IMR-90 (cell line): ENCODE data around the gene RUNX3. TPM values are rescaled to one million over a fixed set of nuclear protein-coding genes. Genes with fewer than 3 reads are reported as not detected.

Source experiments
- ATAC-seq: fragments of 200-7000 bp; cut with Tn5 transposase; 2 replicates; pipeline ENCODE4 v1.9.1; 2020; ENCODE audit warnings: low read depth, mild to moderate bottlenecking, moderate library complexity
- BruUV-seq: library from RNA; stranded (reverse); fragments of 400-500 nt; replicated peaks from 2 replicates; lab custom pipeline; 2021; lab: Mats Ljungman, UMichigan
- CTCF ChIA-PET: fragments of 300-600 bp; formaldehyde crosslinking; extraction: SDS; loops from one replicate; lab custom pipeline; 2021; ENCODE audit warnings: antibody characterized with exemption; lab: Yijun Ruan, JAX
- POLR2A ChIA-PET: fragments of 300-600 bp; sonication (Branson Sonifier 250); formaldehyde crosslinking; loops from one replicate; lab custom pipeline; 2022; ENCODE audit warnings: antibody characterized with exemption; ENCODE audit not compliant: unreplicated experiment; lab: Charles Lee
- DNase-seq: peaks from one replicate; pipeline ENCODE4 v3.0.0; 2013
- H2AFZ ChIP-seq: replicated peaks from 2 replicates; pipeline ENCODE3; 2013; ENCODE audit warnings: low read length, mild to moderate bottlenecking; ENCODE audit not compliant: poor library complexity
- H2AK5ac ChIP-seq: 2 replicates; pipeline ENCODE4 v1.6.1; 2013; ENCODE audit warnings: low read depth, low read length, inconsistent platforms
- H2AK9ac ChIP-seq: replicated peaks from 2 replicates; pipeline ENCODE3; 2013; ENCODE audit warnings: mild to moderate bottlenecking, low read depth, low read length, moderate library complexity; ENCODE audit not compliant: poor library complexity
- H2BK120ac ChIP-seq: 2 replicates; pipeline ENCODE4 v1.6.1; 2013; ENCODE audit warnings: low read depth, low read length, inconsistent platforms
- H2BK15ac ChIP-seq: 3 replicates; pipeline ENCODE4 v1.6.1; 2013; ENCODE audit warnings: low read depth, low read length, inconsistent platforms
- H2BK20ac ChIP-seq: 2 replicates; pipeline ENCODE4 v1.6.1; 2013; ENCODE audit warnings: low read depth, mild to moderate bottlenecking, inconsistent platforms, low read length, moderate library complexity
- H2BK5ac ChIP-seq: 2 replicates; pipeline ENCODE4 v1.6.1; 2013; ENCODE audit warnings: mild to moderate bottlenecking, low read depth, low read length, inconsistent platforms; ENCODE audit not compliant: poor library complexity, severe bottlenecking
- H3K14ac ChIP-seq: replicated peaks from 2 replicates; pipeline ENCODE4 v1.6.1; 2013; ENCODE audit warnings: low read depth, low read length, inconsistent platforms
- H3K18ac ChIP-seq: 2 replicates; pipeline ENCODE4 v1.6.1; 2013; ENCODE audit warnings: low read depth, low read length, control low read depth
- H3K23ac ChIP-seq: 2 replicates; pipeline ENCODE4 v1.6.1; 2013; ENCODE audit warnings: low read depth, low read length, inconsistent platforms
- H3K27ac ChIP-seq: 2 replicates; pipeline ENCODE4 v1.5.1; 2013; ENCODE audit warnings: mild to moderate bottlenecking, control low read depth, low read length; ENCODE audit not compliant: insufficient read depth
- H3K27me3 ChIP-seq: 2 replicates; pipeline ENCODE4 v1.6.1; 2013; ENCODE audit warnings: low read length; ENCODE audit not compliant: control insufficient read depth, insufficient read depth
- H3K36me3 ChIP-seq: 2 replicates; pipeline ENCODE4 v1.6.1; 2013; ENCODE audit warnings: low read length, mixed read lengths; ENCODE audit not compliant: control insufficient read depth, insufficient read depth
- H3K4ac ChIP-seq: 2 replicates; pipeline ENCODE4 v1.6.1; 2013; ENCODE audit warnings: low read depth, low read length, inconsistent platforms
- H3K4me1 ChIP-seq: 2 replicates; pipeline ENCODE4 v1.6.1; 2013; ENCODE audit warnings: low read length, mixed read lengths; ENCODE audit not compliant: control insufficient read depth, insufficient read depth
- H3K4me2 ChIP-seq: 2 replicates; pipeline ENCODE4 v1.6.1; 2013; ENCODE audit warnings: low read depth, mild to moderate bottlenecking, control low read depth, low read length, moderate library complexity
- H3K4me3 ChIP-seq: 2 replicates; pipeline ENCODE4 v1.5.1; 2013; ENCODE audit warnings: low read depth, mild to moderate bottlenecking, control low read depth, low read length, moderate library complexity; ENCODE audit not compliant: insufficient read depth
- H3K56ac ChIP-seq: 2 replicates; pipeline ENCODE4 v1.6.1; 2013; ENCODE audit warnings: low read length, inconsistent platforms; ENCODE audit not compliant: insufficient read depth; ENCODE audit errors: extremely low read depth
- H3K79me1 ChIP-seq, 2 experiments: 2 replicates each; pipeline ENCODE4 v1.6.1; 2013; ENCODE audit warnings: low read length in 2 of 2, inconsistent platforms in 1 of 2, low read depth in 1 of 2
- H3K9ac ChIP-seq: 2 replicates; pipeline ENCODE4 v1.6.1; 2013; ENCODE audit warnings: low read depth, low read length, control low read depth
- H3K9me1 ChIP-seq: 2 replicates; pipeline ENCODE4 v1.6.1; 2013; ENCODE audit warnings: low read length, inconsistent platforms; ENCODE audit not compliant: insufficient read depth
- H3K9me3 ChIP-seq: 2 replicates; pipeline ENCODE4 v1.6.1; 2013; ENCODE audit warnings: low read length; ENCODE audit not compliant: control insufficient read depth, insufficient read depth
- H4K20me1 ChIP-seq: 2 replicates; pipeline ENCODE4 v1.6.1; 2013; ENCODE audit warnings: low read length, inconsistent platforms; ENCODE audit not compliant: insufficient read depth
- H4K5ac ChIP-seq: 2 replicates; pipeline ENCODE4 v1.6.1; 2013; ENCODE audit warnings: mild to moderate bottlenecking, low read depth, low read length, control low read depth
- H4K8ac ChIP-seq, 2 experiments: 2 replicates each; pipeline ENCODE4 v1.6.1; 2013; ENCODE audit warnings: low read depth in 2 of 2, low read length in 2 of 2, control low read depth in 1 of 2, inconsistent platforms in 1 of 2
- H4K91ac ChIP-seq: 2 replicates; pipeline ENCODE4 v1.6.1; 2013; ENCODE audit warnings: low read depth, low read length, inconsistent platforms; ENCODE audit not compliant: insufficient read depth
- BHLHE40 ChIP-seq: fragments of 150-350 bp; IDR thresholded peaks from 2 replicates; pipeline ENCODE4 v1.6.1; 2016; ENCODE audit warnings: mild to moderate bottlenecking, low read depth, low read length
- CEBPB ChIP-seq: IDR thresholded peaks from 2 replicates; pipeline ENCODE4 v1.6.1; 2012; ENCODE audit warnings: low read depth, low read length, improper control_type of control experiment
- CHD1 ChIP-seq: IDR thresholded peaks from 2 replicates; pipeline ENCODE4 v1.6.1; 2012; ENCODE audit warnings: low read depth, low read length, improper control_type of control experiment
- CTCF ChIP-seq: conservative IDR thresholded peaks from 2 replicates; pipeline ENCODE4 v1.5.1; 2012; ENCODE audit warnings: mild to moderate bottlenecking, low read depth, low read length, improper control_type of control experiment
- ELK1 ChIP-seq: fragments of 150-350 bp; IDR thresholded peaks from 2 replicates; pipeline ENCODE4 v1.6.1; 2016; ENCODE audit warnings: low read depth, mild to moderate bottlenecking, low read length, moderate library complexity, borderline replicate concordance
- FOS ChIP-seq: fragments of 150-350 bp; IDR thresholded peaks from 2 replicates; pipeline ENCODE4 v1.6.1; 2016; ENCODE audit warnings: low read depth, low read length
- MAFK ChIP-seq: IDR thresholded peaks from 2 replicates; pipeline ENCODE4 v1.6.1; 2012; ENCODE audit warnings: low read depth, low read length, improper control_type of control experiment
- MAZ ChIP-seq: IDR thresholded peaks from 2 replicates; pipeline ENCODE4 v1.6.1; 2012; ENCODE audit warnings: low read depth, mild to moderate bottlenecking, low read length, improper control_type of control experiment, moderate library complexity, borderline replicate concordance
- MXI1 ChIP-seq: IDR thresholded peaks from 2 replicates; pipeline ENCODE4 v1.6.1; 2012; ENCODE audit warnings: low read depth, mild to moderate bottlenecking, low read length, moderate library complexity, borderline replicate concordance
- NFE2L2 ChIP-seq: fragments of 150-350 bp; IDR thresholded peaks from 2 replicates; pipeline ENCODE4 v1.6.1; 2016; ENCODE audit warnings: low read depth, mild to moderate bottlenecking, low read length
- POLR2A ChIP-seq: IDR thresholded peaks from 2 replicates; pipeline ENCODE4 v1.6.1; 2012; ENCODE audit warnings: mild to moderate bottlenecking, low read depth, low read length
- RAD21 ChIP-seq: IDR thresholded peaks from 2 replicates; pipeline ENCODE4 v1.6.1; 2012; ENCODE audit warnings: low read length, improper control_type of control experiment
- RCOR1 ChIP-seq: IDR thresholded peaks from 2 replicates; pipeline ENCODE4 v1.6.1; 2012; ENCODE audit warnings: mild to moderate bottlenecking, low read length, improper control_type of control experiment; ENCODE audit not compliant: insufficient replicate concordance
- RFX5 ChIP-seq: IDR thresholded peaks from 2 replicates; pipeline ENCODE4 v1.8.0; 2012; ENCODE audit warnings: low read depth, mild to moderate bottlenecking, low read length, moderate library complexity
- SMC3 ChIP-seq: fragments of 150-350 bp; IDR thresholded peaks from 2 replicates; pipeline ENCODE4 v1.6.1; 2016; ENCODE audit warnings: low read depth, mild to moderate bottlenecking, antibody characterized with exemption, low read length, moderate library complexity
- USF2 ChIP-seq: fragments of 150-350 bp; IDR thresholded peaks from 2 replicates; pipeline ENCODE4 v1.6.1; 2017; ENCODE audit warnings: mild to moderate bottlenecking, antibody characterized with exemption, low read length, low read depth
- WGBS, 2 experiments: methylation state at CpG; one replicate each; pipeline versions ENCODE4 v1.1.5 to v1.1.7; 2013; ENCODE audit warnings: missing lambda C conversion rate in 2 of 2; ENCODE audit not compliant: insufficient read length in 1 of 2; ENCODE audit errors: extremely low coverage in 2 of 2; 5-methylcytosine and 5-hydroxymethylcytosine counted together
- dilution Hi-C: fragments of 300-500 bp; cut with HindIII; formaldehyde crosslinking; loops from one replicate; pipeline ENCODE4 v1.14.3; 2018; ENCODE audit warnings: low sequenced_read_pairs; ENCODE audit not compliant: unreplicated experiment
- in situ Hi-C: fragments of 300-500 bp; cut with MboI; formaldehyde crosslinking; loops from 3 replicates; pipeline ENCODE4 v1.14.3; 2019; ENCODE audit warnings: low sequenced_read_pairs, inconsistent platforms, mixed read lengths
- intact Hi-C: fragments of 100-400 bp; cut with micrococcal nuclease; formaldehyde crosslinking; loops from 2 replicates; pipeline ENCODE4 v1.10.0; 2022
- polyA plus RNA-seq, 3 experiments: library from polyadenylated mRNA; depleted of rRNA; stranded (reverse); fragments of >200 nt; gene quantifications; 2 replicates each; pipeline ENCODE4 v1.2.3, GENCODE V29; 2012; ENCODE audit warnings: low replicate concordance in 1 of 3
- total RNA-seq: library from RNA; depleted of rRNA; stranded (reverse); fragments of >200 nt; gene quantifications from 2 replicates; pipeline ENCODE4 v1.2.3, GENCODE V29; 2012

The RUNX3 gene
- total and polyA plus RNA-seq, 2 of the 4 experiments (the other 2 are of a cell fraction): 0.07 TPM; not detected in 1

GRCh38 chr1:24940231-24940630 is 10.2 kb upstream of the RUNX3 start:
- TF ChIP-seq MAFK: no peak
- no peak for TF ChIP-seq USF2
- TF ChIP-seq RFX5: no peak
- no peak for TF ChIP-seq FOS
- no peak for TF ChIP-seq CTCF
- no peak for TF ChIP-seq RCOR1
- TF ChIP-seq BHLHE40: no peak
- no peak for TF ChIP-seq ELK1
- no peak for TF ChIP-seq CEBPB
- TF ChIP-seq MXI1: no peak
- TF ChIP-seq POLR2A: no peak
- no peak for TF ChIP-seq NFE2L2
- TF ChIP-seq SMC3: no peak
- no peak for TF ChIP-seq MAZ
- no peak for TF ChIP-seq CHD1
- TF ChIP-seq RAD21: no peak
- H3K27me3 ChIP-seq: peaks cover 25% of the 10 kb centered on the region; the same call in 1 of the 2 replicates
- no peak overlapping the region for H2BK5ac ChIP-seq
- no peaks in the 10 kb centered on the region for H3K79me1 ChIP-seq
- H4K91ac ChIP-seq: no peak overlapping the region
- H2AFZ ChIP-seq: no peak overlapping the region
- H2BK20ac ChIP-seq: no peak overlapping the region
- no peak overlapping the region for H2BK120ac ChIP-seq
- no peak overlapping the region for H3K56ac ChIP-seq
- dilution Hi-C loops (no loop called here), intact Hi-C loops (no loop called here), in situ Hi-C loops (loop anchor here (5.0 kb wide), 1 partner anchor 97 kb away; no protein-coding TSS in a partner anchor)
- H3K27ac ChIP-seq: no peak overlapping the region
- H3K4me2 ChIP-seq: no peak overlapping the region
- no peak overlapping the region for H3K4me3 ChIP-seq
- no peak overlapping the region for H3K14ac ChIP-seq
- no TSS peak for BruUV-seq
- H3K23ac ChIP-seq: no peak overlapping the region
- H2AK9ac ChIP-seq: no peak overlapping the region
- H3K18ac ChIP-seq: no peak overlapping the region
- DNase-seq (no peak), ATAC-seq (no peak)
- no peaks in the 10 kb centered on the region; the same call in 1 of the 2 replicates for H3K9me1 ChIP-seq
- no peak overlapping the region for H3K9ac ChIP-seq
- no peaks in the 10 kb centered on the region for H3K36me3 ChIP-seq
- H2BK15ac ChIP-seq: no peak overlapping the region
- H2AK5ac ChIP-seq: no peak overlapping the region
- peaks cover 3% of the 10 kb centered on the region; the same call in 1 of the 2 replicates for H3K9me3 ChIP-seq
- no peak overlapping the region for H3K4ac ChIP-seq
- H4K8ac ChIP-seq: no peak overlapping the region
- POLR2A ChIA-PET: no interaction called here
- H4K5ac ChIP-seq: no peak overlapping the region
- 83% methylated on average over 5 of the region's 7 CpGs; no CpG with 5 or more reads in 1 of the 2 experiments for WGBS, 2 experiments
- H4K20me1 ChIP-seq: no peaks in the 10 kb centered on the region
- CTCF ChIA-PET: no interaction called here
- no peaks in the 10 kb centered on the region for H3K4me1 ChIP-seq
